ENCODE data around the gene KCNQ5. TPM values are rescaled to one million over a fixed set of nuclear protein-coding genes. Genes with fewer than 3 reads are reported as not detected.

Gene KCNQ5
- total RNA-seq, 1 experiment from 2014 or later: 0.07 TPM

GRCh38 chr6:73051147-73051546 is 429.3 kb downstream of the KCNQ5 start:
- Histone ChIP-seq H3K27ac (ENCODE audit: insufficient read length, low read depth, low read length) (no peak overlapping the region), H3T11ph (ENCODE audit: low read length) (no peak overlapping the region), H3K14ac (ENCODE audit: insufficient read depth, low read length) (no peak overlapping the region), H3K79me2 (ENCODE audit: insufficient read depth, low read length) (no peaks in the 10 kb centered on the region), H3K4me2 (ENCODE audit: insufficient read depth, insufficient read length, low read length) (no peak overlapping the region), H4K91ac (ENCODE audit: insufficient read length, low read depth, low read length) (no peak overlapping the region), H2BK5ac (ENCODE audit: insufficient read length, low read length) (no peak overlapping the region), H3K4ac (ENCODE audit: low read depth, low read length) (no peak overlapping the region), H3K23ac (ENCODE audit: insufficient read length, low read depth, low read length) (no peak overlapping the region), H2BK120ac (ENCODE audit: low read depth, low read length, poor library complexity, severe bottlenecking) (no peak overlapping the region), H3K27me3 (ENCODE audit: insufficient read depth, low read length) (no peaks in the 10 kb centered on the region), H3K18ac (ENCODE audit: insufficient read length, low read depth, low read length) (no peak overlapping the region), H2BK20ac (ENCODE audit: low read depth, low read length, poor library complexity, severe bottlenecking) (no peak overlapping the region), H4K5ac (ENCODE audit: insufficient read length, low read depth, low read length) (no peak overlapping the region), H4K20me1 (ENCODE audit: control insufficient read depth, insufficient read depth, insufficient read length) (no peaks in the 10 kb centered on the region), H2AK5ac (ENCODE audit: insufficient read length, low read length) (no peak overlapping the region), H3K9ac (ENCODE audit: extremely low read depth, insufficient read length, low read length) (no peak overlapping the region), H3K79me1 (ENCODE audit: insufficient read depth, low read depth, low read length, poor library complexity, severe bottlenecking) (no peaks in the 10 kb centered on the region), H2BK12ac (ENCODE audit: insufficient read length, low read depth, low read length) (no peak overlapping the region), H4K8ac (replicated peaks; ENCODE audit: insufficient read length, low read depth, low read length) (no peak overlapping the region), H2BK15ac (ENCODE audit: low read depth, low read length) (no peak overlapping the region), H3K4me1 (ENCODE audit: insufficient read depth, low read length) (no peaks in the 10 kb centered on the region), H3K9me3 (ENCODE audit: control insufficient read depth, low read depth, low read length) (no peaks in the 10 kb centered on the region), H3K56ac (ENCODE audit: insufficient read length, low read depth, low read length) (no peak overlapping the region), H2AFZ (ENCODE audit: low read length) (no peak overlapping the region), H3K23me2 (ENCODE audit: insufficient read length, low read depth, low read length, poor library complexity, severe bottlenecking) (no peaks in the 10 kb centered on the region)
- H3K27ac Mint-ChIP-seq: no peak overlapping the region
- no peaks in the 10 kb centered on the region for H3K9me3 Mint-ChIP-seq
- WGBS (ENCODE audit: extremely low coverage, insufficient read length, low lambda C conversion rate): no CpG with 5 or more reads among the region's 5 CpGs
- no peak for TF ChIP-seq CTCF (conservative IDR thresholded peaks at IDR 0.05)
- H3K4me3 Mint-ChIP-seq: no peak overlapping the region
- DNase-seq: no peak
- no peaks in the 10 kb centered on the region for H3K4me1 Mint-ChIP-seq
- no peaks in the 10 kb centered on the region for H3K36me3 Mint-ChIP-seq (ENCODE audit: insufficient read depth in 1 of 3, low read depth in 3 of 3)
- H3K27me3 Mint-ChIP-seq (ENCODE audit: low read depth): no peaks in the 10 kb centered on the region

Measured in H9 (cell line).